K562 (cell line): ENCODE data around the gene GKN1. TPM values are rescaled to one million over a fixed set of nuclear protein-coding genes. Genes with fewer than 3 reads are reported as not detected.
"Not testable (repeated sequence)": the region's sequence is repeated elsewhere in the genome, so short reads cannot be mapped to it uniquely, and the experiment has no call there.

Experiments
- ATAC-seq: fragments of 200-7000 bp; cut with Tn5 transposase; 3 replicates; pipeline ENCODE4 v1.9.1; 2020; ENCODE audit warnings: moderate library complexity
- BruUV-seq: library from RNA; stranded (reverse); fragments of 400-500 nt; replicated peaks from 2 replicates; lab custom pipeline; 2021; lab: Mats Ljungman, UMichigan
- CTCF ChIA-PET: fragments of 300-600 bp; formaldehyde crosslinking; extraction: SDS; loops from one replicate; lab custom pipeline; 2021; ENCODE audit warnings: low intra/inter-chr PET ratio; lab: Yijun Ruan, JAX
- POLR2A ChIA-PET: fragments of 300-600, 350-650 bp; sonication (Branson Sonifier 250); formaldehyde crosslinking; extraction: SDS; loops from one replicate; lab custom pipeline; 2021; ENCODE audit warnings: antibody characterized with exemption, inconsistent platforms; lab: Yijun Ruan, JAX
- DNase-seq, 4 experiments: peaks; one replicate each; pipeline versions ENCODE4 v3.0.0 to v3.0.0-alpha.2; 2011 to 2018; ENCODE audit warnings: low spot score in 3 of 4, mixed read lengths in 3 of 4; ENCODE audit errors: extremely low read depth in 1 of 4
- FAIRE-seq: peaks from 2 replicates; lab custom pipeline; 2011; peaks lifted over from hg19 to GRCh38; lab: Jason Lieb, UNC
- H2AFZ ChIP-seq: 2 replicates; pipeline ENCODE4 v1.6.0; 2011; ENCODE audit warnings: low read depth, low read length, control low read depth, inconsistent platforms
- H3K27ac ChIP-seq: fragments of 200-600 bp; 3 replicates; pipeline ENCODE4 v1.8.0; 2011; ENCODE audit warnings: low read depth, mild to moderate bottlenecking, control low read depth, inconsistent platforms, low read length, moderate library complexity, mixed read lengths; ENCODE audit errors: extremely low read depth
- H3K27me3 ChIP-seq, 2 experiments: fragments of 300-600 bp in 1 of 2; 2 replicates in 1 of 2; 3 replicates in 1 of 2; pipeline versions ENCODE4 v1.6.0 to v1.8.0; 2011; ENCODE audit warnings: inconsistent platforms in 2 of 2, low read length in 2 of 2, mild to moderate bottlenecking in 1 of 2, mixed read lengths in 1 of 2, moderate library complexity in 1 of 2; ENCODE audit not compliant: control insufficient read depth in 2 of 2, insufficient read depth in 2 of 2
- H3K36me3 ChIP-seq: fragments of 300-600 bp; 3 replicates; pipeline ENCODE4 v1.8.0; 2011; ENCODE audit warnings: mild to moderate bottlenecking, low read length, inconsistent platforms; ENCODE audit not compliant: control insufficient read depth, insufficient read depth
- H3K4me1 ChIP-seq, 2 experiments: fragments of 200-600 bp in 1 of 2; replicated peaks in 1 of 2; 2 replicates in 1 of 2; 3 replicates in 1 of 2; pipeline versions ENCODE4 v1.5.1 to v1.8.0; 2011; ENCODE audit warnings: inconsistent platforms in 2 of 2, low read length in 2 of 2, mild to moderate bottlenecking in 1 of 2, mixed read lengths in 1 of 2, moderate library complexity in 1 of 2; ENCODE audit not compliant: control insufficient read depth in 2 of 2, insufficient read depth in 2 of 2
- H3K4me2 ChIP-seq: 2 replicates; pipeline ENCODE4 v1.6.1; 2011; ENCODE audit warnings: low read length, control low read depth, inconsistent platforms, mixed read lengths; ENCODE audit not compliant: insufficient read depth
- H3K4me3 ChIP-seq: fragments of 200-600 bp; sonication (generic), shearing (Covaris generic); 2 replicates; pipeline ENCODE4 v1.5.1; 2016; ENCODE audit warnings: control low read depth, inconsistent platforms
- H3K79me2 ChIP-seq: fragments of 200-600 bp; 3 replicates; pipeline ENCODE4 v1.8.0; 2011; ENCODE audit warnings: low read length, inconsistent platforms; ENCODE audit not compliant: control insufficient read depth, insufficient read depth
- H3K9ac ChIP-seq, 2 experiments: 2 replicates each; pipeline versions ENCODE4 v1.6.0 to v1.6.1; 2011; ENCODE audit warnings: low read depth in 2 of 2, low read length in 2 of 2, control low read depth in 1 of 2, inconsistent platforms in 1 of 2, mild to moderate bottlenecking in 1 of 2, mixed read lengths in 1 of 2; ENCODE audit not compliant: insufficient read depth in 1 of 2
- H3K9me1 ChIP-seq: one replicate; pipeline ENCODE4 v1.6.0; 2011; ENCODE audit warnings: inconsistent platforms, mild to moderate bottlenecking, low read length, moderate library complexity; ENCODE audit not compliant: control insufficient read depth, insufficient read depth
- H3K9me3 ChIP-seq: replicated peaks from 2 replicates; pipeline ENCODE4 v1.5.1; 2011; ENCODE audit warnings: low read depth, low read length, inconsistent platforms; ENCODE audit not compliant: control insufficient read depth, insufficient read depth
- H4K20me1 ChIP-seq: replicated peaks from 2 replicates; pipeline ENCODE4 v1.6.1; 2011; ENCODE audit warnings: low read length, inconsistent platforms, mixed read lengths; ENCODE audit not compliant: control insufficient read depth, insufficient read depth
- CTBP1 ChIP-seq: fragments of 450-650 bp; IDR thresholded peaks from 2 replicates; pipeline ENCODE4 v1.6.1; 2016; ENCODE audit warnings: borderline replicate concordance
- HCFC1 ChIP-seq: IDR thresholded peaks from 2 replicates; pipeline ENCODE4 v1.6.1; 2012; ENCODE audit warnings: low read depth, low read length, improper control_type of control experiment
- HNRNPUL1 ChIP-seq: fragments of 200-400 bp; formaldehyde crosslinking; IDR thresholded peaks from 2 replicates; pipeline ENCODE4 v1.6.1; 2017; ENCODE audit warnings: low read length
- MAFK ChIP-seq: IDR thresholded peaks from 2 replicates; pipeline ENCODE4 v1.6.1; 2011; ENCODE audit warnings: low read length, improper control_type of control experiment
- NCOA6 ChIP-seq: fragments of 450-650 bp; IDR thresholded peaks from 2 replicates; pipeline ENCODE4 v1.6.1; 2017; ENCODE audit warnings: mild to moderate bottlenecking
- RBM25 ChIP-seq: fragments of 200-400 bp; formaldehyde crosslinking; IDR thresholded peaks from 2 replicates; pipeline ENCODE4 v1.6.1; 2018; ENCODE audit warnings: low read length, low read depth, moderate library complexity; ENCODE audit not compliant: severe bottlenecking
- ZC3H8 ChIP-seq: fragments of 450-650 bp; IDR thresholded peaks from 2 replicates; pipeline ENCODE4 v1.6.1; 2017
- ZNF146 ChIP-seq: IDR thresholded peaks from one replicate; pipeline ENCODE4 v1.6.1; 2018; ENCODE audit warnings: missing compliant biosample characterization; ENCODE audit not compliant: unreplicated experiment
- ZNF79 ChIP-seq: fragments of 250-450 bp; sonication (Bioruptor Pico); IDR thresholded peaks from 2 replicates; pipeline ENCODE4 v1.4.0; 2020; ENCODE audit warnings: low read depth, mild to moderate bottlenecking, moderate library complexity
- WGBS: fragments of 100-300 bp; shearing (Covaris generic); methylation state at CpG from one replicate; pipeline ENCODE4 v1.1.6; 2016; ENCODE audit warnings: low coverage, mixed read lengths; ENCODE audit not compliant: insufficient coverage; ENCODE audit errors: missing lambda C conversion rate; 5-methylcytosine and 5-hydroxymethylcytosine counted together
- in situ Hi-C: fragments of 300-500 bp; cut with MboI; formaldehyde crosslinking; loops from 4 replicates; pipeline ENCODE4 v1.15.0; 2018; ENCODE audit warnings: inconsistent platforms, mixed read lengths
- intact Hi-C: fragments of 100-400 bp; cut with micrococcal nuclease; formaldehyde crosslinking; loops from 2 replicates; pipeline ENCODE4 v1.14.2; 2022
- polyA plus RNA-seq, 8 experiments: library from polyadenylated mRNA; depleted of rRNA in 4 of 8; stranded (reverse) in 5 of 8; unstranded in 3 of 8; fragments of >200 nt; fragmentation: Nextera tagmentation in 2 of 8; fragmentation: Illumina TruSeq in 1 of 8; extraction: Ambion mirVana in 2 of 8; extraction: Trizol in 1 of 8; gene quantifications; 2 replicates each; pipeline versions ENCODE4 v1.2.1 to v1.2.3, GENCODE V29; 2011 to 2014; ENCODE audit warnings: inconsistent platforms in 1 of 8, missing spikeins in 1 of 8
- total RNA-seq, 7 experiments: library from RNA; depleted of rRNA in 6 of 7; stranded (reverse); fragments of >200 nt in 6 of 7; fragmentation: Illumina TruSeq in 2 of 7; extraction: Trizol in 2 of 7; gene quantifications; 2 replicates each; pipeline versions ENCODE4 v1.2.1 to v1.2.3, GENCODE V29; 2011 to 2021; ENCODE audit warnings: low replicate concordance in 1 of 7
- TF ChIP-seq, protein P1 (sequence below): fragments of 450-650 bp; IDR thresholded peaks from 2 replicates; pipeline ENCODE4 v1.6.1; 2016; ENCODE audit warnings: antibody characterized with exemption
- TF ChIP-seq, protein P2 (sequence below): IDR thresholded peaks from 2 replicates; pipeline ENCODE4 v1.6.1; 2012; ENCODE audit warnings: low read depth, low read length, improper control_type of control experiment, borderline replicate concordance
- TF ChIP-seq, protein P3 (sequence below): fragments of 450-650 bp; IDR thresholded peaks from 2 replicates; pipeline ENCODE4 v1.6.1; 2016; ENCODE audit warnings: low read depth, mild to moderate bottlenecking, moderate library complexity

GKN1 gene
- total and polyA plus RNA-seq, 9 of the 15 experiments (the other 6 are each of a cell fraction or from before 2014, with no cell fraction given): not detected

DNA sequence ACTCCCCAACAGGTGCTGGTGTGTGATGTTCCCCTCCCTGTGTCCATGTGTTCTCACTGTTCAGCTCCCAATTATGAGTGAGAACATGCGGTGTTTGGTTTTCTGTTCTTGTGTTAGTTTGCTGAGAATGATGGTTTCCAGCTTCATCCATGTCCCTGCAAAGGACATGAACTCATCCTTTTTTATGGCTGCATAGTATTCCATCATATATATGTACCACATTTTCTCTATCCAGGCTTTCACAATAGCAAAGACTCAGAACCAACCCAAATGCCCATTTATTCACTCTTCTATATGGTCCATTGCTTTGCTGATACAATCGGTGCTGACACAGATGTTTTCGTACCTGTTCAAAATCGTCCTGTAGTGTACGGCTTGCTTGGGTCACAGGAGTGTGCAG is 19.0 kb upstream of the GKN1 start:
- CTCF ChIA-PET, H3K27me3 ChIP-seq, H3K4me2 ChIP-seq, H3K79me2 ChIP-seq, ATAC-seq, in situ Hi-C loops, BruUV-seq, H3K4me1 ChIP-seq, intact Hi-C loops, FAIRE-seq, H3K9ac ChIP-seq, DNase-seq, H4K20me1 ChIP-seq, H3K27ac ChIP-seq, H3K36me3 ChIP-seq, H3K4me3 ChIP-seq, H3K9me3 ChIP-seq, H2AFZ ChIP-seq, H3K9me1 ChIP-seq: not testable (repeated sequence)
- 59% methylated on average over 5 of the region's 5 CpGs for WGBS
- POLR2A ChIA-PET: interaction anchor here (1.4 kb wide), 1 partner anchor 20 kb away, joined by 3 read pairs; no protein-coding TSS in a partner anchor
- TF ChIP-seq ZNF146 (CRISPR knock-in tag) (peak; percentile 73), RBM25 (peak; percentile 26)

DNA sequence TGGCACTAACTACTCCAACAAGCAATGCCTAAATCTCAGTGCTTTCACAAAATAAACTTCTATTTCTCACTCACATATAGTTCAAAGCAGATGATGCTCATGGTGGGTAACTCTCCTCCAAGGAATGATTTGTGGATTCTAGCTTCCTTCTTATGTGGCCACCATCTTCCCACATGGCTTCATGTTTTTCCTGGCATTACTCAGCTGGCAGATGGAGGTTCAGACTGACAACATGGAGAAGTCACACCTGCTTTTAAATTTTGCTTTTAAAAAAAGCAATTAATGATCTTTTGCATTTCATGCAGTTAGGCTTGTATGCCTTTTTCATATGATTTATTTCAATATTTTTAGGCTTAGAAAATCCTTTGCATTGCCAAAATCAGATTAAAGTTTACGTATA is 15.4 kb upstream of the GKN1 start:
- ChIA-PET POLR2A (interaction anchor here (0.8 kb wide), 1 partner anchor 20 kb away, joined by 5 read pairs; no protein-coding TSS in a partner anchor), CTCF (no interaction called here)
- intact Hi-C loops (no loop called here), in situ Hi-C loops (no loop called here)
- H3K36me3 ChIP-seq: no peaks in the 10 kb centered on the region
- H3K4me3 ChIP-seq: no peak overlapping the region
- no peak overlapping the region for H3K9ac ChIP-seq
- 0 out of 5 replicates have a peak, but pooled peaks cover 0 to 7% of the 10 kb centered on the region in 2 experiments for H3K27me3 ChIP-seq
- H3K4me2 ChIP-seq: no peak overlapping the region
- H3K9me3 ChIP-seq: no peaks in the 10 kb centered on the region
- no peaks in the 10 kb centered on the region for H4K20me1 ChIP-seq
- DNase-seq (no peak), FAIRE-seq (no peak), ATAC-seq (no peak)
- no peak overlapping the region for H2AFZ ChIP-seq
- no TSS peak for BruUV-seq
- 0% methylated on average over 1 of the region's 1 CpG for WGBS
- H3K79me2 ChIP-seq: no peaks in the 10 kb centered on the region
- no peaks in the 10 kb centered on the region for H3K4me1 ChIP-seq
- no peaks in the 10 kb centered on the region for H3K9me1 ChIP-seq
- H3K27ac ChIP-seq: no peak overlapping the region
- TF ChIP-seq ZNF79 (CRISPR knock-in tag) (no peak), HNRNPUL1 (no peak), ZC3H8 (no peak), NCOA6 (no peak), MAFK (no peak), CTBP1 (no peak), HCFC1 (no peak)
- TF ChIP-seq, protein P1, sequence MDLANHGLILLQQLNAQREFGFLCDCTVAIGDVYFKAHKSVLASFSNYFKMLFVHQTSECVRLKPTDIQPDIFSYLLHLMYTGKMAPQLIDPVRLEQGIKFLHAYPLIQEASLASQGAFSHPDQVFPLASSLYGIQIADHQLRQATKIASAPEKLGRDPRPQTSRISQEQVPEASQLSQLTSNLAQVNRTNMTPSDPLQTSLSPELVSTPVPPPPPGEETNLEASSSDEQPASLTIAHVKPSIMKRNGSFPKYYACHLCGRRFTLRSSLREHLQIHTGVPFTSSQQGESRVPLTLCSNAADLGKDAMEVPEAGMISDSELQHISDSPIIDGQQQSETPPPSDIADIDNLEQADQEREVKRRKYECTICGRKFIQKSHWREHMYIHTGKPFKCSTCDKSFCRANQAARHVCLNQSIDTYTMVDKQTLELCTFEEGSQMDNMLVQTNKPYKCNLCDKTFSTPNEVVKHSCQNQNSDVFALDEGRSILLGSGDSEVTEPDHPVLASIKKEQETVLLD: no peak
- TF ChIP-seq, protein P2, sequence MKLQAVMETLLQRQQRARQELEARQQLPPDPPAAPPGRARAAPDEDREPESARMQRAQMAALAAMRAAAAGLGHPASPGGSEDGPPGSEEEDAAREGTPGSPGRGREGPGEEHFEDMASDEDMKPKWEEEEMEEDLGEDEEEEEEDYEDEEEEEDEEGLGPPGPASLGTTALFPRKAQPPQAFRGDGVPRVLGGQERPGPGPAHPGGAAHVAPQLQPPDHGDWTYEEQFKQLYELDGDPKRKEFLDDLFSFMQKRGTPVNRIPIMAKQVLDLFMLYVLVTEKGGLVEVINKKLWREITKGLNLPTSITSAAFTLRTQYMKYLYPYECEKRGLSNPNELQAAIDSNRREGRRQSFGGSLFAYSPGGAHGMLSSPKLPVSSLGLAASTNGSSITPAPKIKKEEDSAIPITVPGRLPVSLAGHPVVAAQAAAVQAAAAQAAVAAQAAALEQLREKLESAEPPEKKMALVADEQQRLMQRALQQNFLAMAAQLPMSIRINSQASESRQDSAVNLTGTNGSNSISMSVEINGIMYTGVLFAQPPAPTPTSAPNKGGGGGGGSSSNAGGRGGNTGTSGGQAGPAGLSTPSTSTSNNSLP: no peak
- TF ChIP-seq, protein P3, sequence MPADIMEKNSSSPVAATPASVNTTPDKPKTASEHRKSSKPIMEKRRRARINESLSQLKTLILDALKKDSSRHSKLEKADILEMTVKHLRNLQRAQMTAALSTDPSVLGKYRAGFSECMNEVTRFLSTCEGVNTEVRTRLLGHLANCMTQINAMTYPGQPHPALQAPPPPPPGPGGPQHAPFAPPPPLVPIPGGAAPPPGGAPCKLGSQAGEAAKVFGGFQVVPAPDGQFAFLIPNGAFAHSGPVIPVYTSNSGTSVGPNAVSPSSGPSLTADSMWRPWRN: no peak
